ENCODE results near the gene UBAP2L. TPM values are rescaled to one million over a fixed set of nuclear protein-coding genes. Genes with fewer than 3 reads are reported as not detected.

Gene UBAP2L
- polyA plus RNA-seq, 3 donors from 2014 or later: 23.1 to 72.4 (median 52.4) TPM

DNA sequence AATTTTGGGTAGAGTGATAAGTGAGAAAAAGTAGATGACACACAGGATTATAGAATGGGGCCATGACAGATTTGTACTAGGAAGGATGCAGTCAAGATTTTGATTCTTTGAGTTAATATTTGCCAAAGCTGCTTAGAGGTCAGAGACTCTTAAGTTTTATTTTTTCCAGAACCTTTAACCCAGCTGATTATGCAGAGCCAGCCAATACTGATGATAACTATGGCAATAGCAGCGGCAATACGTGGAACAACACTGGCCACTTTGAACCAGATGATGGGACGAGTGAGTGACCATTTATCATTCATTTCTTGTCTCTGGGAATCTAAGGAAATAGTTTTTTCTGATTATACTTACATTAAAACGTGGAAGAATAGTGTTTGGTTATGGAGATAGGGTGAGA is 16.1 kb downstream of the UBAP2L start:
- Mint-ChIP-seq H3K4me3 (no peak overlapping the region), H3K27me3 (ENCODE audit: low read depth in 3 of 3) (peaks cover 0 to 2% (median 0%) of the 10 kb centered on the region in 3 donors), H3K27ac (no peak overlapping the region), H3K4me1 (peaks cover 5 to 32% of the 10 kb centered on the region in 2 donors), H3K9me3 (no peaks in the 10 kb centered on the region), H3K36me3 (peaks cover 7 to 56% (median 36%) of the 10 kb centered on the region in 3 donors)
- no peak for DNase-seq

DNA sequence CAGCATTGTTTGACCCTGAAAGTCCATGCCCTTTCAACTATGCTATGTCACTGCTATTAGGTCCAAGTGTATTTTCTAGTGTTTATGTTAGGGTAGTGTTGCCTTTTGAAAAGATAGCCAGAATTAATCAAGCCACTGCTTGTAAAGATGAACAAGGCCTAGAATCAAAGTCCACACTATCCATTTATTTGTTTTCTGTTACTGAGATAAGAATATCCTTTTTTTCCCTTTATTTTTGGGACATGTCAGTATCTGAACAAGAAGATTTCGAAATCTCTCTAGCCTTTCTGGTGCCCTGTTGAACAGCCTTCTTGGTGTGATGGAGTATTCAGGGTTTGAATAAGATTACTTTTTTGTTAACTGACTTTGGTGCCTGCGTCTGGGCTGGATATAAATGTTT is 16.7 kb downstream of the UBAP2L start:
- Mint-ChIP-seq H3K36me3 (peaks cover 11 to 62% (median 34%) of the 10 kb centered on the region in 3 donors), H3K27me3 (ENCODE audit: low read depth in 3 of 3) (no peaks in the 10 kb centered on the region), H3K4me3 (no peak overlapping the region), H3K4me1 (peaks cover 5 to 32% of the 10 kb centered on the region in 2 donors), H3K9me3 (no peaks in the 10 kb centered on the region), H3K27ac (peak overlapping the region in 1 of 6 donors; percentile 24)
- DNase-seq: no peak

DNA sequence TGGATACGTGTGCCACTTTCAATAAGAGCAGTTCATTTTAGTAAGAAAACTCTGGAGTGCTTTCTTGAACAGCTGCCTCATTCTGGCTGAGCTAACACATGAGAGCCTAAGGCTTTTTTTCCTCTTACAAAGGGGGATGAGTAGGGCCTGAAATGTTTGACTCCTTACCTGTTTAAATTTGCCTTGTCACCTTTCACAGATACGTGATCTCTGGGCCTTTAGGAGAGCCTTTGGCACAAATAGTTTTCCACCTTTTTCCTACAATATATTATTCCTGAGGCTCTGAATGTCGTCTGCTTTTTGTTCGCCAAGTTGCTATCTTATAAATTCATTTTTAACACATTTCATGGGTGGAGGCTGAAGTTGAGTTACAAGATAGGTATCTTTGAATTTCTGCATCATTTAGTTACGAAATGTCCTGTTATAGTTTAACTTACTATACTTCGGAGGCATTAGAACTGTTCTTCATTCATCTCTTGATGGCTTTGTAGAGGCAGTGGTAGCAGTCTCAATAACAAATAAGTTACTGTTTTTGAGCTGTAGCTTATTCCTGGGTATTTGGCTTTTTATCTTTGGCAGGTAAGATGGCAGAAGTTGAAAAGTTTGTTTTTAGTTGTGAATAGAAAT is 17.2 kb downstream of the UBAP2L start:
- Mint-ChIP-seq H3K36me3 (peaks cover 12 to 66% (median 35%) of the 10 kb centered on the region in 3 donors), H3K9me3 (no peaks in the 10 kb centered on the region), H3K4me3 (no peak overlapping the region), H3K4me1 (peaks cover 5 to 32% of the 10 kb centered on the region in 2 donors), H3K27me3 (ENCODE audit: low read depth in 3 of 3) (no peaks in the 10 kb centered on the region), H3K27ac (peak overlapping the region in 3 of 6 donors; percentile 9 to 56 (median 24))
- no peak for DNase-seq

DNA sequence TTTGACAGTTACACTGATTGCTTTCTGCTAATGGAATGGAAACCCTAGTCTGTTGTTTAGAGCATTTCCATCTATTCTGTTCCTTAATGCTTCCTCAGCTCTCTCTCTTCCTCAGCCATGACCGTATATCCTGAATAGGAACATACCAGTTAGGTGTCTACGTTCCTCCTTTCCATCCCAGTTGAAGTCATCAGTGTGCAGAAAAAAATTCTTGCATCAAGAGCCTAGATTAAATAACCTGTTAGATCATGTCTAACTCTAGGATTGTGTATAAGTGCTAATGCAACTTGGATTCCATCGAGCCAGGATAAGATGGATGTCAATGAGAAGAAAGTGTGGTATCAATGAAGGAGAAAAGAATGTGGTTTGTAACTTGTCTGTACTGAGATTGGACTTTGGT is 18.7 kb downstream of the UBAP2L start:
- no peak for DNase-seq
- peaks cover 0 to 1% (median 0%) of the 10 kb centered on the region in 3 donors for H3K27me3 Mint-ChIP-seq (ENCODE audit: low read depth in 3 of 3)
- no peak overlapping the region for H3K4me3 Mint-ChIP-seq
- H3K9me3 Mint-ChIP-seq: no peaks in the 10 kb centered on the region
- peak overlapping the region in 5 of 6 donors; percentile 2 to 65 (median 41) for H3K27ac Mint-ChIP-seq
- peaks cover 5 to 32% of the 10 kb centered on the region in 2 donors for H3K4me1 Mint-ChIP-seq
- H3K36me3 Mint-ChIP-seq: peaks cover 17 to 69% (median 40%) of the 10 kb centered on the region in 3 donors

DNA sequence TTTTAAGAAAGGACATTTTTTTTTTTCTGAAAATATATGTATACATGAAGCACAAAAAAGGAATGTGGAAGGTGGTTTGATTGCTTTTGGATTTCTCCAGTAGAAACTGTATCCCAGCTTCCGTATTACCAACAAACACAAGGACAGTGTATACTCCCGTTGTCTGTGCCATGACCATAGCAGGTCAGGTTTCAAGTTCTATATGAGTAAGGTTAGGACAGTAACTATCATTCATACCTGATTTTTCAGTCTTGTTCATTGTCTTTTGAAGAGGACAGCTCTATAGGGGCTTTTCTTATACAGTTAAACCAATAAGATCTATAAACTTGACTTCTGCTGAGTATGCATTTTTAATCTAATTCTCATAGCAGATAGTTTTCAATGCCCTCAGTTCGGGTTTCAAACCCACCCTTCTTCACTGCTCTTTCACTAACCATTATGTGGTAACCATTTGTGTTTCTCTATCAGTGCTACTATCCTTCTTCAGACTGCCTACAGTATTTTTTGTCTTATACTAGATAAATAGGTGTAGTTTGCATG is 19.6 kb downstream of the UBAP2L start:
- Mint-ChIP-seq H3K36me3 (peaks cover 16 to 71% (median 39%) of the 10 kb centered on the region in 3 donors), H3K27me3 (ENCODE audit: low read depth in 3 of 3) (peaks cover 0 to 1% (median 0%) of the 10 kb centered on the region in 3 donors), H3K4me3 (no peak overlapping the region), H3K4me1 (peaks cover 5 to 32% of the 10 kb centered on the region in 2 donors), H3K9me3 (no peaks in the 10 kb centered on the region), H3K27ac (peak overlapping the region in 3 of 6 donors; percentile 14 to 58 (median 18))
- no peak for DNase-seq

DNA sequence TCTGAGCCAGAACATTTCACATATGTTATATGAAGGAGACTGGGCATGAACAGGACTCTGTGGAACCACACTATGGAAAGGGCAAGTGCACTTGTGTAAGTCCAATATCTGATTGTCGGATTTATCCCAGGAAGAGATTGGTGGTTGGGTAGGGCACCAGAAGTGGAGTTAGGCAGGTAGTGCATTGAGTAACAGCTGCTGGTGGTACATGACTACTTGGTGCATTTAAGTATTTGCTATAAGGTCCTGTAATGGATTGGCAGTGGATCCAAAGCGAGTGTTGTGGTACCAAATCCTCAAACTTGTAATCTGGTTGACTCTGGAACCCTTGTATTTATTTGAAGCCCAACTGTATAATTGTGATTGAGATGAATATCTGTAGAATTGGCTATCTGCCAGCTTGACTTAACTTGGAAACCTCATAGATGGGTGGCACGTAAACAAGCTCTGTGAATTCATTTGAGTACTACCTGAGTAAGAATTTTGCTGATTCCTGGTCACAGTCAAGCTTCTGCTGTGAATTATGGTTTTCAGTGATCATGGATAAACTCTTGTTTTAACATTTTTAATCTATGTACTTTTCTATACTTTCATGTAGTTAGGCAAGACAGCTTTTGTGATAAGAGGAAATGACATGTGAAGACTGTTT is 21.1 kb downstream of the UBAP2L start:
- peaks cover 5 to 32% of the 10 kb centered on the region in 2 donors for H3K4me1 Mint-ChIP-seq
- peaks cover 18 to 68% (median 32%) of the 10 kb centered on the region in 3 donors for H3K36me3 Mint-ChIP-seq
- H3K4me3 Mint-ChIP-seq: no peak overlapping the region
- peak overlapping the region in 5 of 6 donors; percentile 18 to 62 (median 61) for H3K27ac Mint-ChIP-seq
- H3K9me3 Mint-ChIP-seq: no peaks in the 10 kb centered on the region
- peaks cover 0 to 1% (median 0%) of the 10 kb centered on the region in 3 donors for H3K27me3 Mint-ChIP-seq (ENCODE audit: low read depth in 3 of 3)
- no peak for DNase-seq

DNA sequence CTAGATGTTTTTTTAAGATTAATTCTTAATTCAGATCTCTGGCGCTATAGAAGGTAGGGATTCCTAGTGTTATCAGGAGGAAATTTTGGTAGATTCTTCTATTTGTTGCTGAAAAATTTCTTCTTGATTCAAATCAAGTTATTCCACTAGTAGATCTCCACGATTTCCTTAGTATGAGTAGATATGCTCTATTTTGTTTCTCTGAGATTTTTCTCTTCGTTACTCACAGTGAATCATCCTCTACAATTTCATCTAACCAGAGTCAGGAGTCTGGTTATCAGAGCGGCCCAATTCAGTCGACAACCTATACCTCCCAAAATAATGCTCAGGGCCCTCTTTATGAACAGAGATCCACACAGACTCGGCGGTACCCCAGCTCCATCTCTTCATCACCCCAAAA is 32.9 kb downstream of the UBAP2L start:
- H3K4me3 Mint-ChIP-seq: no peak overlapping the region
- no peaks in the 10 kb centered on the region for H3K4me1 Mint-ChIP-seq
- peaks cover 23 to 69% (median 45%) of the 10 kb centered on the region in 3 donors for H3K36me3 Mint-ChIP-seq
- no peaks in the 10 kb centered on the region for H3K9me3 Mint-ChIP-seq
- peak overlapping the region in 1 of 6 donors; percentile 52 for H3K27ac Mint-ChIP-seq
- DNase-seq: no peak
- H3K27me3 Mint-ChIP-seq (ENCODE audit: low read depth in 3 of 3): no peaks in the 10 kb centered on the region

DNA sequence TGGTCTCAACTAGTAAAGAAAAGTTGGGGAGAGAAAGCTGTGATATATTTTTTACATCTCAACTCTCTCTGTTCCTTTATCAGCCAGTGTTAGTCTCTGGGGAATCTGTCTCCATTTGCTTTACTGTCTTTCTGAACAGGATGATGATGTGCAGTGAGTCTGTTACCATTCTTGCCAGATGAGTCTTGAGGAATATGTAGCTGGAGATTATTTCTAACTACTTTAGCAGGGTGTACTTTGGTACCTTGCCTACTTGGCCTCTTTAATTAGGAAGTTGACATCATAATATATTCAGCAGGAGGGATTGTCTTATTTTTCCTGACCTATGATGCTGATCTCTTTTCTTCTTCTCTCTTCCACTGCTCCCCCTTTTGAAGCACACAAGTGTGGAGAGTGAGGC is 35.9 kb downstream of the UBAP2L start:
- peak overlapping the region in 2 of 6 donors; percentile 6 to 43 for H3K27ac Mint-ChIP-seq
- peaks cover 32 to 64% (median 48%) of the 10 kb centered on the region in 3 donors for H3K36me3 Mint-ChIP-seq
- no peaks in the 10 kb centered on the region for H3K9me3 Mint-ChIP-seq
- no peak overlapping the region for H3K4me3 Mint-ChIP-seq
- H3K4me1 Mint-ChIP-seq: no peaks in the 10 kb centered on the region
- H3K27me3 Mint-ChIP-seq (ENCODE audit: low read depth in 3 of 3): no peaks in the 10 kb centered on the region
- DNase-seq: no peak

DNA sequence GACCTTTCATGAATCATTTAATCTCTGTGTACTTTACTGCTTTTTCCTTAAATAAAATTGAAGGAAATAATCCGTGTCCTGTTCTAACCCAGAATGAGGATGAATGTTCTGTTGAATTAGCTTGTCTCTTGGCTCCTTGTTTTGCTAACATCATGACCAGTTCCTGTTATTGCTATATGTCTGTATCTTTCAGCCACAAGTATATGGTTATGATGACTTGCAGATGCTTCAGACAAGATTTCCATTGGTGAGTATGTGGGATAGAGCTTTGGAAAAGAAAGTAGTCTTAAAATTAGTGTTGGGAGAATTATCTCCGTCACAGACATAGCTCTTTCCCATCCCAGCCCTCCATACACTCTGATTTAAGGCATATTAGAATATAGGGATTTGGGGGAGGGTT is 38.0 kb downstream of the UBAP2L start:
- Mint-ChIP-seq H3K27ac (no peak overlapping the region), H3K4me1 (no peaks in the 10 kb centered on the region), H3K27me3 (ENCODE audit: low read depth in 3 of 3) (no peaks in the 10 kb centered on the region), H3K9me3 (no peaks in the 10 kb centered on the region), H3K4me3 (no peak overlapping the region), H3K36me3 (peaks cover 29 to 75% (median 45%) of the 10 kb centered on the region in 3 donors)
- no peak for DNase-seq

DNA sequence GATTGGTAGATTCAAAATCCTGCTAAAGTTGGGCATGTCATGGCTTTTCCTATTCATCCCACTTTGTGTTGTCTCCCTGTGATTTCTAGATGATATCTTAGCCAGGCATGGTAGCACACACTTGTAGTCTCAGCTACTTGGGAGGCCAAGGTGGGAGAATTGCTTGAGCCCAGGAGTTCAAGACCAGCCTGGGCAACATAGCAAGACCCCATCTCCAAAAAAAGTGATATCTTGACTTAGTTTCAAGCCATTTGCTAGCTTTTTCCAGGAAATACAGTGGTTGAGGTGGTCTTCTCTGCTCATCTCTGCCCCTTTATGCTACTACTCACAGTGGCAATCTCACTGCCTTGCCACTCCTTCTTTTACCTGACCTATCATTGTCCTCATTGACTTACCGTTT is 39.4 kb downstream of the UBAP2L start:
- Mint-ChIP-seq H3K9me3 (no peaks in the 10 kb centered on the region), H3K27ac (peak overlapping the region in 1 of 6 donors; percentile 13)

DNA sequence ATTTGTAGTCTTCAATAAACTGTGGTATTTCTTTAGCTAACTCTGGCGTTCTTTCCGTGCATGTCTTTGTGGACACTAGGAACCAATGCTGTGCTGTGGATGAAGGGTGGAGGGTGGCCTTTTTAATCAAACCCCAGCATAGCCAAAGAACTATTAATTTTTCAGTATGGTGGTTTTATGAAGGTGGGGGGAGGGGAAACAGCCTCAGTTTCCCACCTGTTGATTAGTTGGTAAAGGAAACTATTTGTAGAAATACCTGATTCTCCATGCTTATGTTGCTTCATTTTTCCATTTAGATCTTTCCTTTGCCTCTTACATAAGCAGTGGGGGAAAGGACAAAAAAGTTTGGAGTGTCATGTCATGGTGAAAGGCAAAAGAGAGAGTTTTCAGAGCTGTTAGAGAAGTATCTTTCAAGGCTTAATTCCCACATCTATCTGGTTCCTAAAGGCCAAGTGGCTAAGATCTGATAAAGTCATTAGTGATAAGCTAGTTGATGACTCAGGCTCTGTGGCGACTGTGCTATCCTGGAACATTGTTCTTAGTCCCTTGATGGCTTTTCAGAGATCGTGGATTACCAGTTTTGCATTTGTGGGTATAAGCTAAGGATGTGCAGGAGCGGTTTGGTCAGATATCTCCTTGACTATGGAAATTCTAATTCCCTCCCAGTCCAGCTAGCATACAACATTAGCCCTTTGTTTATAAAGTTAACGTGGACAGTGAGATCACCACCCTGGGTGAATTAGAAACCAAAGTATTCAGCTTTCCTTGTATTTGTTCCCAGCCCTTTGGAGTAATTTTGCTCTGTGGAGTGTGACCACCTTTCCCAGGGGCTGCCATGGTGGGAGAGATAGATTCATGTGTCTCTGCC is 42.9 kb downstream of the UBAP2L start:
- Mint-ChIP-seq H3K36me3 (peaks cover 7 to 41% (median 9%) of the 10 kb centered on the region in 3 donors), H3K9me3 (no peaks in the 10 kb centered on the region), H3K27ac (peak overlapping the region; percentile 26 to 72 (median 62)), H3K4me1 (peaks cover 2 to 4% of the 10 kb centered on the region in 2 donors), H3K4me3 (no peak overlapping the region), H3K27me3 (ENCODE audit: low read depth in 3 of 3) (no peaks in the 10 kb centered on the region)
- no peak for DNase-seq

More for the DNA sequence above, 39.4 kb downstream of the UBAP2L start:
- Mint-ChIP-seq H3K4me1 (peaks cover 0 to 4% of the 10 kb centered on the region in 2 donors), H3K27me3 (ENCODE audit: low read depth in 3 of 3) (no peaks in the 10 kb centered on the region), H3K36me3 (peaks cover 27 to 68% (median 32%) of the 10 kb centered on the region in 3 donors), H3K4me3 (no peak overlapping the region)
- DNase-seq: no peak

DNA sequence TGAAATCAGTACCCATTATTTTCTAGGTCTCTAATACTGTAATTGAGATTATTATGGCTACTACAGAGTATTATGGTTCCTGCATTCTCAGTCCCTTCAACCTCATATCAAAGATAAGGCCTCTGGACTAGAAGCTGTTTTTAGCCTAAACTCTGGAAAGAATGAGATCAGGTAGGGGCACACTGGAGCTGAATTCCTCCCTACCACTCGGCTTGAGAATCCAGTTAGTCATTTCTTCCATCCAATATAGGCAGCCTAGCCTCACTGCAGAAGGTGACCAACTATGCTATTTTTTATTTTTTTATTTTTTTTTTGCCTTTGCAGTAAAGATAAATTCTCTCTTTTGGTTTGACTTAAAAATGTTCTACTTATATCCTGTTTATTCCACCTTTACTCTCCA is 43.7 kb downstream of the UBAP2L start:
- Mint-ChIP-seq H3K36me3 (peaks cover 7 to 45% (median 12%) of the 10 kb centered on the region in 3 donors), H3K9me3 (no peaks in the 10 kb centered on the region), H3K27me3 (ENCODE audit: low read depth in 3 of 3) (no peaks in the 10 kb centered on the region), H3K4me1 (peaks cover 2 to 4% of the 10 kb centered on the region in 2 donors), H3K4me3 (no peak overlapping the region), H3K27ac (peak overlapping the region in 5 of 6 donors; percentile 45 to 72 (median 68))
- no peak for DNase-seq

DNA sequence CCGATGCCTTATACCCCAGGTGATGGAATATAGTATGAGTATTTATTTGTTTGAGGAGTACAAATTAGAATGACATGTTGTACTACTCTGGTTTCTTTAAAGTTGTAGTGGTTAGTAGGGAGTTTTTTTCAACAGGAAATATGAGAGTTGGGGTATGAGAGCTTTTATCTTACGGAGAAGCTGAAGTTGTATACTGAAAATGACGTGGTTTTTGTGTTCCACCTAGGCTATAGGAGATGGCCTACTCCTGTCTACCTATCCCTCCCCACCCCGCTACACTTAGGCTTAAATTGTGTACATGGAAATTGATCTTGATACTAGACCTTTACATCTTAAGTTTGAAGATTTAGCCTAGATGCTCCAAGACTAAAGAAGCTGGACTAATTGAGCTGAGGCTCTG is 44.8 kb downstream of the UBAP2L start:
- no peak overlapping the region for H3K4me3 Mint-ChIP-seq
- peak overlapping the region; percentile 37 to 79 (median 68) for H3K27ac Mint-ChIP-seq
- peaks cover 4 to 36% (median 7%) of the 10 kb centered on the region in 3 donors for H3K36me3 Mint-ChIP-seq
- no peaks in the 10 kb centered on the region for H3K27me3 Mint-ChIP-seq (ENCODE audit: low read depth in 3 of 3)
- DNase-seq: no peak
- peaks cover 2 to 4% of the 10 kb centered on the region in 2 donors for H3K4me1 Mint-ChIP-seq
- no peaks in the 10 kb centered on the region for H3K9me3 Mint-ChIP-seq

All from immature natural killer cell (primary cell).